HepG2 (cell line): ENCODE data around the gene DNAAF1. TPM values are rescaled to one million over a fixed set of nuclear protein-coding genes. Genes with fewer than 3 reads are reported as not detected.

ENCODE experiments used
- ATAC-seq: fragments of 200-7000 bp; cut with Tn5 transposase; 3 replicates; pipeline ENCODE4 v1.9.1; 2020; ENCODE audit warnings: mild to moderate bottlenecking, moderate library complexity
- BruUV-seq: library from RNA; stranded (reverse); fragments of 400-500 nt; replicated peaks from 2 replicates; lab custom pipeline; 2021; lab: Mats Ljungman, UMichigan
- CTCF ChIA-PET: fragments of 300-600 bp; formaldehyde crosslinking; extraction: SDS; loops from one replicate; lab custom pipeline; 2021; ENCODE audit warnings: low total read pairs, inconsistent platforms, low intra/inter-chr PET ratio; lab: Yijun Ruan, JAX
- POLR2A ChIA-PET: fragments of 350-600 bp; sonication (Branson Sonifier 250); formaldehyde crosslinking; loops from one replicate; lab custom pipeline; 2020; ENCODE audit warnings: antibody characterized with exemption, inconsistent platforms; lab: Yijun Ruan, JAX
- DNase-seq: peaks from one replicate; pipeline ENCODE4 v3.0.0-alpha.2; 2015; ENCODE audit warnings: low spot score
- FAIRE-seq: peaks from 3 replicates; lab custom pipeline; 2011; peaks lifted over from hg19 to GRCh38; lab: Jason Lieb, UNC
- H2AFZ ChIP-seq: one replicate; pipeline ENCODE4 v1.6.1; 2011; ENCODE audit warnings: low read length, inconsistent platforms
- H3K27ac ChIP-seq: fragments of 300-600 bp; 3 replicates; pipeline ENCODE4 v1.8.0; 2011; ENCODE audit warnings: mixed run types, mild to moderate bottlenecking, mixed read lengths, low read length, inconsistent platforms; ENCODE audit not compliant: insufficient read depth; ENCODE audit errors: extremely low read length
- H3K27me3 ChIP-seq, 2 experiments: fragments of 200-600 bp in 1 of 2; 2 replicates in 1 of 2; 3 replicates in 1 of 2; pipeline versions ENCODE4 v1.6.0 to v1.8.0; 2011; ENCODE audit warnings: low read length in 2 of 2, mild to moderate bottlenecking in 2 of 2, moderate library complexity in 2 of 2, inconsistent platforms in 1 of 2; ENCODE audit not compliant: insufficient read depth in 2 of 2, control insufficient read depth in 1 of 2
- H3K36me3 ChIP-seq, 2 experiments: fragments of 200-600 bp in 1 of 2; replicated peaks in 1 of 2; 2 replicates in 1 of 2; 3 replicates in 1 of 2; pipeline versions ENCODE4 v1.5.1 to v1.8.0; 2011; ENCODE audit warnings: low read length in 2 of 2, inconsistent platforms in 1 of 2; ENCODE audit not compliant: insufficient read depth in 2 of 2, control insufficient read depth in 1 of 2
- H3K4me1 ChIP-seq: 2 replicates; pipeline ENCODE4 v1.5.1; 2012; ENCODE audit warnings: low read length, inconsistent platforms; ENCODE audit not compliant: insufficient read depth
- H3K4me2 ChIP-seq: 2 replicates; pipeline ENCODE4 v1.6.0; 2011; ENCODE audit warnings: low read depth, low read length, inconsistent platforms
- H3K4me3 ChIP-seq, 3 experiments: fragments of 200-600 bp in 1 of 3; sonication (generic), shearing (Covaris generic) in 1 of 3; replicated peaks in 1 of 3; 2 replicates each; pipeline ENCODE4 v1.5.1; 2011 to 2016; ENCODE audit warnings: low read length in 3 of 3, inconsistent platforms in 2 of 3, low read depth in 2 of 3, mild to moderate bottlenecking in 2 of 3, control low read depth in 1 of 3, mixed read lengths in 1 of 3; ENCODE audit not compliant: insufficient read depth in 1 of 3
- H3K79me2 ChIP-seq: one replicate; pipeline ENCODE4 v1.6.1; 2011; ENCODE audit warnings: low read length, inconsistent platforms; ENCODE audit not compliant: insufficient read depth
- H3K9ac ChIP-seq: 2 replicates; pipeline ENCODE4 v1.6.0; 2011; ENCODE audit warnings: mild to moderate bottlenecking, low read depth, low read length, inconsistent platforms; ENCODE audit not compliant: insufficient read depth
- H3K9me3 ChIP-seq: 2 replicates; pipeline ENCODE4 v1.5.1; 2012; ENCODE audit warnings: mild to moderate bottlenecking, low read length
- H4K20me1 ChIP-seq: 2 replicates; pipeline ENCODE4 v1.6.0; 2011; ENCODE audit warnings: inconsistent platforms, mild to moderate bottlenecking, low read length, moderate library complexity; ENCODE audit not compliant: insufficient read depth
- ARNTL ChIP-seq: sonication (generic); formaldehyde crosslinking; IDR thresholded peaks from 2 replicates; pipeline ENCODE4 v1.4.0; 2020; ENCODE audit warnings: mild to moderate bottlenecking, missing genetic modification reagents
- CREB3 ChIP-seq: sonication (generic); formaldehyde crosslinking; IDR thresholded peaks from 2 replicates; pipeline ENCODE4 v1.5.0; 2020; ENCODE audit warnings: missing genetic modification reagents
- HNF4A ChIP-seq: sonication (generic); formaldehyde crosslinking; IDR thresholded peaks from 2 replicates; pipeline ENCODE4 v1.4.0; 2020; ENCODE audit warnings: missing genetic modification reagents
- PHF5A ChIP-seq: IDR thresholded peaks from one replicate; pipeline ENCODE4 v1.6.1; 2018; ENCODE audit warnings: low read depth, missing genetic modification reagents; ENCODE audit not compliant: unreplicated experiment
- SNAPC4 ChIP-seq: sonication (generic); formaldehyde crosslinking; IDR thresholded peaks from 2 replicates; pipeline ENCODE4 v1.4.0; 2020; ENCODE audit warnings: mild to moderate bottlenecking, missing genetic modification reagents
- SUZ12 ChIP-seq: fragments of 150-350 bp; IDR thresholded peaks from 2 replicates; pipeline ENCODE4 v1.6.1; 2014; ENCODE audit warnings: low read depth, low read length
- TAF15 ChIP-seq: fragments of 200-400 bp; formaldehyde crosslinking; IDR thresholded peaks from one replicate; pipeline ENCODE4 v1.6.1; 2018; ENCODE audit warnings: mild to moderate bottlenecking, low read depth, low read length; ENCODE audit not compliant: poor library complexity, severe bottlenecking
- ZNF225 ChIP-seq: sonication (generic); formaldehyde crosslinking; IDR thresholded peaks from 2 replicates; pipeline ENCODE4 v1.4.0; 2020; ENCODE audit warnings: mild to moderate bottlenecking, missing genetic modification reagents
- ZNF407 ChIP-seq: sonication (generic); formaldehyde crosslinking; IDR thresholded peaks from one replicate; pipeline ENCODE4 v1.5.1; 2020; ENCODE audit warnings: mild to moderate bottlenecking, missing genetic modification reagents; ENCODE audit errors: not compliant biosample characterization
- WGBS: methylation state at CpG from one replicate; pipeline ENCODE4 v1.1.6; 2017; ENCODE audit warnings: low lambda C conversion rate; 5-methylcytosine and 5-hydroxymethylcytosine counted together
- in situ Hi-C: cut with HindIII; loops from 2 replicates; pipeline ENCODE4 v1.10.0; 2017; ENCODE audit warnings: low pct_unique_long_range_greater_than_20kb; ENCODE audit not compliant: extremely low pct_ligation_motif_present
- intact Hi-C: fragments of 100-400 bp; cut with micrococcal nuclease; formaldehyde crosslinking; loops from one replicate; pipeline ENCODE4 v1.10.0; 2022; ENCODE audit not compliant: unreplicated experiment
- polyA plus RNA-seq, 8 experiments: library from polyadenylated mRNA; depleted of rRNA in 3 of 8; stranded (reverse) in 7 of 8; unstranded in 1 of 8; fragments of >200 nt; fragmentation: Illumina TruSeq in 4 of 8; extraction: Trizol in 4 of 8; gene quantifications; 2 replicates each; pipeline versions ENCODE4 v1.2.1 to v1.2.3, GENCODE V29; 2011 to 2016; ENCODE audit warnings: low read depth in 4 of 8, missing spikeins in 1 of 8, mixed read lengths in 1 of 8; ENCODE audit not compliant: insufficient read depth in 1 of 8
- total RNA-seq, 5 experiments: library from RNA; depleted of rRNA; stranded (reverse); fragments of >200 nt; fragmentation: Illumina TruSeq; extraction: Trizol; gene quantifications; 2 replicates each; pipeline ENCODE4 v1.2.3, GENCODE V29; 2016; ENCODE audit warnings: low read depth in 1 of 5

DNAAF1 gene
- total and polyA plus RNA-seq, 2 of the 13 experiments (the other 11 are each of a cell fraction or from before 2014, with no cell fraction given): 0.04 TPM; not detected in 1

- ChIA-PET POLR2A (no interaction called here), CTCF (no interaction called here)
- in situ Hi-C loops: no loop called here
Measured at GRCh38 chr16:84131117-84131516, 14.0 kb upstream of the DNAAF1 start.

More at GRCh38 chr16:84131117-84131516, 14.0 kb upstream of the DNAAF1 start:
- H2AFZ ChIP-seq: no peak overlapping the region
- no peak overlapping the region for H3K9ac ChIP-seq
- 91% methylated on average over 5 of the region's 5 CpGs for WGBS
- H3K4me1 ChIP-seq: peaks cover 16% of the 10 kb centered on the region
- FAIRE-seq: no peak
- peaks cover 15 to 34% of the 10 kb centered on the region in 2 experiments for H3K36me3 ChIP-seq
- H3K4me3 ChIP-seq: no peak overlapping the region
- no peak for ATAC-seq
- H3K79me2 ChIP-seq: peaks cover 22% of the 10 kb centered on the region
- no TSS peak for BruUV-seq
- intact Hi-C loops: no loop called here
- no peaks in the 10 kb centered on the region for H4K20me1 ChIP-seq
- H3K27me3 ChIP-seq: no peaks in the 10 kb centered on the region
- TF ChIP-seq PHF5A: no peak
- TF ChIP-seq SNAPC4 (CRISPR knock-in tag): no peak
- TF ChIP-seq HNF4A (CRISPR knock-in tag): no peak
- TF ChIP-seq ZNF407 (CRISPR knock-in tag): no peak
- TF ChIP-seq TAF15: no peak
- TF ChIP-seq SUZ12: no peak
- TF ChIP-seq ZNF225 (CRISPR knock-in tag): no peak
- no peak for TF ChIP-seq ARNTL (CRISPR knock-in tag)
- TF ChIP-seq CREB3 (CRISPR knock-in tag): no peak
- no peak overlapping the region for H3K4me2 ChIP-seq
- H3K9me3 ChIP-seq: no peaks in the 10 kb centered on the region
- no peak for DNase-seq
- H3K27ac ChIP-seq: no peak overlapping the region
